Osteoblast (primary cell): ENCODE data around the gene RNASEH2B. TPM values are rescaled to one million over a fixed set of nuclear protein-coding genes. Genes with fewer than 3 reads are reported as not detected.

Source experiments
- DNase-seq: peaks from one replicate; pipeline ENCODE4 v3.0.0; 2011; ENCODE audit warnings: low spot score, mixed read lengths; ENCODE audit not compliant: insufficient read length; ENCODE audit errors: missing footprints
- H2AFZ ChIP-seq: 2 replicates; pipeline ENCODE4 v1.6.0; 2011; ENCODE audit warnings: mild to moderate bottlenecking, low read length
- H3K27ac ChIP-seq: 2 replicates; pipeline ENCODE4 v1.5.1; 2011; ENCODE audit warnings: mild to moderate bottlenecking, low read depth, low read length, moderate library complexity
- H3K27me3 ChIP-seq: 2 replicates; pipeline ENCODE4 v1.6.0; 2012; ENCODE audit warnings: mild to moderate bottlenecking, control low read depth, inconsistent platforms, low read length, moderate library complexity; ENCODE audit not compliant: insufficient read depth
- H3K36me3 ChIP-seq: 2 replicates; pipeline ENCODE4 v1.5.1; 2011; ENCODE audit warnings: mild to moderate bottlenecking, low read length, control low read depth, moderate library complexity; ENCODE audit not compliant: insufficient read depth
- H3K4me1 ChIP-seq: 2 replicates; pipeline ENCODE4 v1.5.1; 2011; ENCODE audit warnings: mild to moderate bottlenecking, low read length, control low read depth, moderate library complexity; ENCODE audit not compliant: insufficient read depth
- H3K4me2 ChIP-seq: 2 replicates; pipeline ENCODE4 v1.6.0; 2011; ENCODE audit warnings: mild to moderate bottlenecking, low read length; ENCODE audit not compliant: insufficient read depth
- H3K4me3 ChIP-seq: fragments of 200-600 bp; sonication (generic); 3 replicates; pipeline ENCODE4 v1.5.1; 2012; ENCODE audit warnings: mild to moderate bottlenecking, low read length, inconsistent platforms; ENCODE audit not compliant: insufficient read depth
- H3K79me2 ChIP-seq: 2 replicates; pipeline ENCODE4 v1.6.0; 2012; ENCODE audit warnings: mild to moderate bottlenecking, low read length, control low read depth, inconsistent platforms; ENCODE audit not compliant: insufficient read depth
- H3K9me3 ChIP-seq: 2 replicates; pipeline ENCODE4 v1.5.1; 2011; ENCODE audit warnings: low read depth, low read length, control low read depth
- H4K20me1 ChIP-seq: 2 replicates; pipeline ENCODE4 v1.6.0; 2012; ENCODE audit warnings: mild to moderate bottlenecking, low read length, control low read depth; ENCODE audit not compliant: insufficient read depth
- total RNA-seq: library from RNA; depleted of rRNA; stranded (reverse); fragments of >200 nt; gene quantifications from 2 replicates; pipeline ENCODE4 v1.2.3, GENCODE V29; 2012
- TF ChIP-seq, protein P1 (sequence below): IDR thresholded peaks from 2 replicates; pipeline ENCODE4 v1.5.1; 2011; ENCODE audit warnings: mild to moderate bottlenecking, low read depth, low read length, moderate library complexity; ENCODE audit errors: extremely low read depth

RNASEH2B gene
- total RNA-seq, 1 donor: 47.4 TPM

DNA sequence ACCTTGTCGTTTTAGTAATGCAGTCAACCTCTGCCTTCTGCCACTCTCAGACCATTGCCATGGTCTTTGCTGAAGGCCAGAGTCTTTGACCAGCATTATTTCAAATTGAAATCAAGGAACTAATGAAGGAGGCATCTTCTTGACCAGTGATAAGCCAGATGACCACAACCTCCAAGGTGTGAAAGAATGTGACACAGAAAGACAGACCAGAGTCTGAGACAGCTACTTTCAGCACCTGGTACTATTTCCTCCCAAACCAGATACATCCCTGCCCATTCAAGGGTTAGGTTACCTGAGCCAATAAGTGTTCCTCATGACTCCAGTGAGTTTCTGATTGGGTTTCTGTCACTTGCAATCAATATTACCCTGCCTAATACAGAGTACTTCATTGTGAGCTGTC, 20.3 kb upstream of the RNASEH2B start:
- no peaks in the 10 kb centered on the region for H3K36me3 ChIP-seq
- no peaks in the 10 kb centered on the region for H3K79me2 ChIP-seq
- no peak overlapping the region for H3K4me3 ChIP-seq
- H3K27ac ChIP-seq: no peak overlapping the region
- H2AFZ ChIP-seq: no peak overlapping the region
- H3K4me1 ChIP-seq: peaks cover 4% of the 10 kb centered on the region
- no peaks in the 10 kb centered on the region for H4K20me1 ChIP-seq
- H3K27me3 ChIP-seq: peaks cover 8% of the 10 kb centered on the region
- TF ChIP-seq, protein P1, sequence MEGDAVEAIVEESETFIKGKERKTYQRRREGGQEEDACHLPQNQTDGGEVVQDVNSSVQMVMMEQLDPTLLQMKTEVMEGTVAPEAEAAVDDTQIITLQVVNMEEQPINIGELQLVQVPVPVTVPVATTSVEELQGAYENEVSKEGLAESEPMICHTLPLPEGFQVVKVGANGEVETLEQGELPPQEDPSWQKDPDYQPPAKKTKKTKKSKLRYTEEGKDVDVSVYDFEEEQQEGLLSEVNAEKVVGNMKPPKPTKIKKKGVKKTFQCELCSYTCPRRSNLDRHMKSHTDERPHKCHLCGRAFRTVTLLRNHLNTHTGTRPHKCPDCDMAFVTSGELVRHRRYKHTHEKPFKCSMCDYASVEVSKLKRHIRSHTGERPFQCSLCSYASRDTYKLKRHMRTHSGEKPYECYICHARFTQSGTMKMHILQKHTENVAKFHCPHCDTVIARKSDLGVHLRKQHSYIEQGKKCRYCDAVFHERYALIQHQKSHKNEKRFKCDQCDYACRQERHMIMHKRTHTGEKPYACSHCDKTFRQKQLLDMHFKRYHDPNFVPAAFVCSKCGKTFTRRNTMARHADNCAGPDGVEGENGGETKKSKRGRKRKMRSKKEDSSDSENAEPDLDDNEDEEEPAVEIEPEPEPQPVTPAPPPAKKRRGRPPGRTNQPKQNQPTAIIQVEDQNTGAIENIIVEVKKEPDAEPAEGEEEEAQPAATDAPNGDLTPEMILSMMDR: no peak
- DNase-seq: no peak
- no peak overlapping the region for H3K4me2 ChIP-seq
- H3K9me3 ChIP-seq: no peaks in the 10 kb centered on the region

DNA sequence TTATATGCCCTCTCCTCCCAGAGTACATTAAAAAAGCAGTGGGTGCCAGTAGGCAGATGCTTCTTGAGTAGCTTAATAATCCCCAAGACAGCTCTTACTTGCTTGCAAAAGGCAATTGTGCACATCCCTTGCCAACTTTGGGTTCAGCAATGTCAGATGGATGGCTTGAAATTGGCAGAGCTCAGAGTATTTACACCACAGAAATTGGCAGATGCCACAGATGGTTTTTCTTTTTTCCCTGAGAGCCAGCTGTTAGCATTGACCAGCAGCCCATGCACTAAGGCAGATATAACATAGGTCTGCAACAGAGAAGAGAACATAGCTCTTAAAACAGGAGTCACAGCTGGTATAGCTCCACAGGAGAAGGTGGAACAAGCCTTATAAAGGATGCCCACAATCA, 18.4 kb upstream of the RNASEH2B start:
- H3K4me3 ChIP-seq: no peak overlapping the region
- peaks cover 4% of the 10 kb centered on the region for H3K4me1 ChIP-seq
- H4K20me1 ChIP-seq: no peaks in the 10 kb centered on the region
- DNase-seq: no peak
- no peaks in the 10 kb centered on the region for H3K9me3 ChIP-seq
- H2AFZ ChIP-seq: no peak overlapping the region
- peaks cover 8% of the 10 kb centered on the region for H3K27me3 ChIP-seq
- H3K27ac ChIP-seq: no peak overlapping the region
- no peaks in the 10 kb centered on the region for H3K79me2 ChIP-seq
- no peaks in the 10 kb centered on the region for H3K36me3 ChIP-seq
- TF ChIP-seq, protein P1: no peak
- H3K4me2 ChIP-seq: no peak overlapping the region

DNA sequence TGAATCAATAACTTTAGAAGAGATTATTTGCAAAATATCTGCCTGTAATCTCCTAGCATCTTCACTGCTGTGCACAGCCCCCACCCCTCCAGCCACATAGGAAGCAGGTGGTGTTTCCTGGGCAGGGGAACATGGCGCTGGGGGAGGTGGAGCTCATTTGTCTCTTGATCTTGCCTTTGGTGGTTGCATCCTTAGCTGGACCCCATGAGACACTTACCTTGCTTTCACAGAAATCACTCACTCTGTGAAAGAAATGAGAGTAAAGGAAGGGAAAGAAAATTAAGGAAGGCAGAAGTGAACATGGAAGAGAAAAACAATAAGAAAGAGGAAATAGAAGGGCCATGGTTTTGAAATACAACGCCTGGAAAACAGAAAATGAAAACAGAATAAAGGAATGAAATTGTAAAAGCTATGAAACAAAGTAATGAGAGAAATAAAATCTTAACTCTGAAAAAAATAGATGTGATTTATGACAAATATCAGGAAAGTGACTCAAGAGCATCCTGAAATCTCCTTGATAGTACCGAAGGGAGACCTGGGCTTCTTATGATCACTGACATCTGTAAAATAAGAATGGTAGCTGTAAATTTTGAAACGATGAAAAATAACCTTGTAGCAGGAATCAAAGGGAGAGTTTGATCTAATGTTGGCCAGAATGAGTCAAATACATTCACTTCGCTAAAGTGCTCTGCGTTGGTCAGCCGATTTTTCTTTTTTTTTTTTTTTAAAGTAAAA, 17.2 kb upstream of the RNASEH2B start:
- peaks cover 4% of the 10 kb centered on the region for H3K4me1 ChIP-seq
- H3K27me3 ChIP-seq: peaks cover 8% of the 10 kb centered on the region
- DNase-seq: no peak
- TF ChIP-seq, protein P1: no peak
- H3K4me2 ChIP-seq: no peak overlapping the region
- H2AFZ ChIP-seq: no peak overlapping the region
- H3K27ac ChIP-seq: no peak overlapping the region
- H3K4me3 ChIP-seq: no peak overlapping the region
- H3K9me3 ChIP-seq: no peaks in the 10 kb centered on the region
- H4K20me1 ChIP-seq: no peaks in the 10 kb centered on the region
- no peaks in the 10 kb centered on the region for H3K36me3 ChIP-seq
- no peaks in the 10 kb centered on the region for H3K79me2 ChIP-seq

DNA sequence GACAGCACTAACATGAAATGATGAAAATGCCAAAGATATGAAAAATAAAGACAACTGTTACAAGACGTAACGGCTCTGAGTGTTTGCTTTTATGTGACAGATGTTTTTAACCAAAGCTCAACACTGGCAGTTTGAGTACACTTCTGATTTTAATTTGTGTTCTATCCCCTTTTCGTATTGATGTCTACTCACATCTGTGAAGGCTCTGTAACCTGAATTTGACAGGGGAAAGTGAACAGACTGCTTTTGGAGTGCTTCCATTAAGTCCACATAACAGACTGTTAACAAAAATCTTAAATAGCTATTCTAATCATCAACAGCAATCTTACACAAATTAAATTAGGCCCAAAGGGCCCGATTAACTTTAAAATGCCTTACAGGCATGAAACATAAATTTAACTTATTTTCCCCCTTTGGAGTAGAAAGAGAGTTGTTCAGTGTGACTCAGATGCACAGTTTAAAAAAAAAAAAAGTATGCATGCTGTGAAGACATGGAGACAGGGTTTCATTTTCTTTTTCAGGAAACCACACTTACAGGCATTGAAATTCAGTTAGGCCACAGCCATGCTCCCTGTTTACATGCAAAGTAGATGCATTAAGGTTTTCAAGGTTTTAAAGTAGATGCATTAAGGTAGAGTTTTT, 16.3 kb upstream of the RNASEH2B start:
- Histone ChIP-seq H3K4me2 (peak overlapping the region; percentile 5), H3K4me1 (peaks cover 4% of the 10 kb centered on the region), H3K9me3 (no peaks in the 10 kb centered on the region), H2AFZ (peak overlapping the region; percentile 6), H3K36me3 (no peaks in the 10 kb centered on the region), H3K79me2 (no peaks in the 10 kb centered on the region), H3K27me3 (peaks cover 8% of the 10 kb centered on the region), H4K20me1 (no peaks in the 10 kb centered on the region), H3K27ac (no peak overlapping the region), H3K4me3 (no peak overlapping the region)
- no peak for DNase-seq
- TF ChIP-seq, protein P1: no peak
